ENCODE measurements around the gene CENPO.

Gene CENPO

GRCh38 chr2:24792874-24793760 is at the start of gene CENPO, which contains the start of gene PTRHD1:
Gene CENPO, plus strand, starts transcription at chr2:24793425. Its CDS starts 495 bp downstream, at chr2:24793920.
Gene PTRHD1, minus strand, starts transcription at chr2:24793391. Its CDS starts 14 bp downstream, at chr2:24793377.
- DNase-seq (ENCODE audit: low read depth) = peak; percentile 77

- DNase-seq (ENCODE audit: low read depth) = no peak
Measured at GRCh38 chr2:24743924-24744323, 49.3 kb upstream of the CENPO start.

DNA sequence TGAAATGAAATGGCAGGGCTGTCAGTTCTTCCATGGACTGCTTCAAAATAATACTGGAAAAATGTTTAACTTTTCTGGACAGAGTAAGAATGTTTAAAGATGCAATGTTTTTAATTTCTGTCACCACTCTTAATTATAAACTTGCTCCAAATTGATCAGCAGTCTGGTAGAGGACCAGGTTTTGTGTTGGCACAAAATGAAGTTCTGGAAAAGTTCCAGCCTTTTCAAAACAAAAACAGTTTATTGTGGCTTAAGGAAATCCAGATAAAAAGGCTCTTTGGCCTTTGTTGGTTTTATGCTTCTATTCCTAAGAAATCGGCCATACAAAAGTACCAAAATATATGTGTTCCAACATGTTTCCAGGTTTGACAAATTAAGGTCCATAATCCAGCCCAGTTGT is 48.9 kb upstream of the CENPO start:
- no peak for DNase-seq (ENCODE audit: low read depth)

DNA sequence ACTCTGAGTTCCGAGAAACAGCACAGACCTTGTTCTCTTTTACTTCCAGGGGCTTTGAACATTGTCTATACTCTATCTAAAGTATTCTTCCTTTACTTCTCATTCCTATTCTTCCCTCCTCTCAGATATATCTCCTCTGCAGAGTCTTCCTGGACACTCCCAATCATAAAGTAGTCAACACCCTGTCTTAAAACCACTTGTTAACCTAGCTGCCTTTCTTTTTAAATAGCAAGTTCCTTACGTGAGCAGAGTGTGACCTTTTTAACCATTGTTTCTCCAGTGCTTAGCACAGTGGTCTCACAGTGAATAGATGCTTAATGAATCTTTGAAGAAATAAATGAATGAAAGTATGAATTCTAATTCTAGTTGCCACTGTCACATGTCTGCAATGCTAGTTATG is 47.4 kb upstream of the CENPO start:
- DNase-seq (ENCODE audit: low read depth) = no peak

- no peak for DNase-seq (ENCODE audit: low read depth)
Measured at GRCh38 chr2:24747299-24747698, 45.9 kb upstream of the CENPO start.

GRCh38 chr2:24749069-24749691 is 44.0 kb upstream of the CENPO start:
- DNase-seq (ENCODE audit: low read depth) = no peak

- no peak for DNase-seq (ENCODE audit: low read depth)
Measured at GRCh38 chr2:24754985-24755705, 38.1 kb upstream of the CENPO start.

GRCh38 chr2:24756789-24757188 is 36.4 kb upstream of the CENPO start:
- DNase-seq (ENCODE audit: low read depth) = no peak

DNA sequence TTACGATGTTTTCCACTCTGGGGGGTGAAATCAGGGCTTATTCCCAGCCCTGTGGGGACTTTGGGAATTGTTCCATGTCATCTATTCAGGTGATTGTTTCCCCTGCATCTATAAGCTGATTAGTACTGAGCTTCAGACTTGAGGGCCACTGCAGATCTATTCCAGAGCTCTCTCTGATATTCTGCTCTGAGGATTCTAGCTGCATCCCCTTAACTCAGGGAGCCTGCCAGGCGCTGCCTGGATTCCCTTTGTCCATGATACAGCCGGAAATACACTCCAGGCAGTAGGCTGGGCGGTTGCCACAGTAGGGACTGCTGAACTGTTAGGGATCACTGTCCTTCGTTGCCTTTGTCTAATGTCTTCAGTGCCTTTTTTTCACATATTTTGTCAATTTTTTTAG is 31.4 kb upstream of the CENPO start:
- DNase-seq (ENCODE audit: low read depth) = no peak

DNA sequence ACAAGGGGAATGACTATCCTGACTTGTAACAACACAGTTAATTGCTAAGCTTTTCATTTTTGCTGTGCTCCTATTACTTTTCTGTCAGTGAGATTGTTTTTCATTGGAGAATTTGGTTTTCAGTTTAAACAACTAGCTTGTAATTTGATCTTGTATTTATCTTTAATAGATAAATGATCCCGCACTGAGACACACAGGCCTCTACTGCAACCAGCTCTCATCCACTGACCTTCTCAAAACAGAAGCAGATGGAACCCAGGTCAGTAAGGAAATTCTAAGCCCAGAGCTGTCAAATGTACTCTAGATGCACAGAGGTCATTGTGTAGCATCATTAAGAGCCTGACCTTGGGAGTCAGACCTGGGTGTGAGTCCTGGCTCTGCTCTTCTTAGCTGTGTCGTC is 30.7 kb upstream of the CENPO start:
- DNase-seq (ENCODE audit: low read depth) = no peak

GRCh38 chr2:24763843-24764242 is 29.4 kb upstream of the CENPO start:
- DNase-seq (ENCODE audit: low read depth) = no peak

DNA sequence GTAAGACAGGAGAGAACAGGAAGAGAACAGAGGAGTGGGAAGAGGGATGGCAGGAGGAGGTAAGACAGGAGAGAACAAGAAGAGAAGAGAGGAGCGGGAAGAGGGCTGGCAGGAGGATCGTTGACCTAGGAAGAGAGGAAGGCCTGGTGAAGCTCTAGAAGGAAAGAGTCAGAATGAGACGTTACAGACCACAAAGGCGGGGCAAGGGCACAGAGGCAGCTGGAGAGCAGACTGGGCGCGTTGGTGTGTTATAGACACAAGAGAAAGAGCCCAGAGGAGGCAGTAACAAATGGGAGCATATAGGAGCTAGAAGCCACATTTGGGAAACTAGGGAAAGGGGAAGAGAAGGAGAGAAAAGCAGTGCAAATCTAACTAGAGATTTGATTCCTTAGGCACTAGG is 26.6 kb upstream of the CENPO start:
- no peak for DNase-seq (ENCODE audit: low read depth)

DNA sequence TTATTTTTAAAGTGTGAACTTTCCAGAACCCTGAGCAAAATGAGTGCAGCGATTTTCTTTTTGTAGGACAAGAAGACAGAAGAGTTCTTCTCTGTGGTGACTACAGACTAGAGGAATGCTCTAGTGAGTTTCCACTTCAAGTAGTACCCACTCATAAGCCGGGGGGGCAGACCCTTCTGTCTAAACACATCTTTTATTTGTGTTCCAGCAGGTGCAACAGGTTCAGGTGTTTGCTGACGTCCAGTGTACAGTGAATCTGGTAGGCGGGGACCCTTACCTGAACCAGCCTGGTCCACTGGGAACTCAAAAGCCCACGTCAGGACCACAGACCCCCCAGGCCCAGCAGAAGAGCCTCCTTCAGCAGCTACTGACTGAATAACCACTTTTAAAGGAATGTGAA is 25.2 kb upstream of the CENPO start:
- DNase-seq (ENCODE audit: low read depth) = no peak

DNA sequence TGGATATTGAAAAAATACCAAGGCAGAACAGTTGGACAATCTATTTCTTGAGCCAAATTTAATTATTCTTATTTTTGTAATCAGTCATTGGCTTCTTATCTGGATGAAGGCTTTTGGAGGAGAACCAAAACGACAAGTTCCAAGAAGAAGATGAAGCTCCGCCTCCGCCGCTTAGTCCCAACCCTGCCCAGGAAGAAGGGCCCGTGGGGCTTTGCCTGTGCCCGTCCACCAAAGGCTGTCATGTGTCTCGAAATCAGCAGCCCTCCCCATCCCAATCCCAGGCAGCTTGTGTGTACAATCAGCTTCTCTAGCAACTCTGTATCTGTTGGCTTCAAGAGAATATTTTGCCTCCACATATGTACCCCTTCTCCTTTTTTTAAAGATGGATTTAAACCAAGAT is 24.6 kb upstream of the CENPO start:
- DNase-seq (ENCODE audit: low read depth) = no peak

- no peak for DNase-seq (ENCODE audit: low read depth)
Measured at GRCh38 chr2:24771061-24771460, 22.2 kb upstream of the CENPO start.

DNA sequence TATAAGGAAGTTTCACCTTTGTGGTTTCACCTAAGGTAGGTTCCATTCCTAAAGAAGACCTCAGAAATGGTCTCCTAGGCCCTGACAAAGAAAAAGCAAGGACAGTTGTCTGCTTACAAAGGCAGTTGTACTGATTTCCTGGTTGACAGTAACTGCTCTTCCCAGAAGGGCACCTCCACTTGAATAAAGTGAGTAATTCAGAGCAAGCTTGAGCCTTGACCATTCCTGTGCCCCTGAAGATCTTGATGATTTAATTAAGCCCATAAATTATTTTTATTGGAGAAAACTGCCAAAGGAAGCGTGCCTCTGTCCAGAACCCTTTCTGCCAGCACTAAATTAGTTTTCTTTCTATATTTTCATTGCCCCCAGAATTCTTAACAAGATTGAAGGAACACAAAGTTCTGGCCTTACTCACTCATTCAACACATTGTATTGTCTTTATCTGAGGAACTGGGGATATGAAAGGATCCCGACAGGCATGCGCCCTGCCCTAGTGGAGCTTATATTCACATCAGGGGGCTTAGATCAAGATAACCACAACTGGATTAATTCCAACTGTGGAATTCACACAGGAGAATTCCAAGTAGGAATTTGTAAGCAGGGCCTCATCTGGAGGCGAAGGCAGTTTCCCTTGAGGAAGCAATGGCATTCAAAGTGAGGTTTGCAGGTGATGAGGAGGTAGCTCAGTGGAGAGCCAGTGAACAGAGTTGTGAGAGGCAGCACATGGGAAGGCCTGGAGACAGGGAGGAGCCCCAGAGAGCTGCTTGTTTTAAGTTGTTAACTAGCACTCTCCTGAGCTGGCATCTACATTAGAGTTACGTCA is 21.2 kb upstream of the CENPO start:
- no peak for DNase-seq (ENCODE audit: low read depth)

DNA sequence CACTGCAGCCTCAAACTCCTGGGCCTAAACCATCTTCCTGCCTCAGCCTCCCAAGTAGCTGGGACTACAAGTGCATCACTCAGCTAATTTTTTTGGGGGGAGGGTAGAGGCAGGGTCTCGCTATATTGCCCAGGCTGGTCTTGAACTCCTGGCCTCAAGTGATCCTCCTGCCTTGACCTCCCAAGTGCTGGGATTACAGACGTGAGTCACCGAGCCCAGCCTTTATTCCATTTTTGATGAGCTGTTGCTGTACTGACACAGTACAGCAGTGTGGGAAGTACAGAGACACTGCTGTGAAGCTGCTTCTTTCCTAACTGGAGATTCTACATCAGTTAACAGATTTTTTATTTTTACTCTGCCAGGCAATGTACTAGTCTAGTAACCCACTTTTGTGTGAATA is 18.9 kb upstream of the CENPO start:
- DNase-seq (ENCODE audit: low read depth) = no peak

GRCh38 chr2:24779116-24779515 is 14.1 kb upstream of the CENPO start:
- DNase-seq (ENCODE audit: low read depth) = no peak

DNA sequence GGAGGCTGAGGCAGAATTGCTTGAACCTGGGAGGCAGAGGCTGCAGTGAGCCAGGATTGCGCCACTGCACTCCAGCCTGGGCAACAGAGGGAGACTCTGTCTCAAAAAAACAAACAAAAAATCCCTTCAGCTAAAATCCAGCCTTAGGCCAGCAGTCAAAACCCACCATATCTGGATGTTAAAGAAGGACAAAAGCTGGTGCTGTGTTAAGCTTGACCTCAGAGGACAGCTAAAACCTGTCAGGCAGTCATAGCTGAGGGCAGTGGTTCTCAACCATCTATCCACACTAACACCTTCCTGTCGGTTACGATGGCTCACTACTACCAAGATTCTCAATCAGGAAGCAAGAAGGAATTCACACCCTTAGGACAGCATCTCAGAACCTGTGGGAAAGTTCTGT is 9.6 kb upstream of the CENPO start:
- no peak for DNase-seq (ENCODE audit: low read depth)

DNA sequence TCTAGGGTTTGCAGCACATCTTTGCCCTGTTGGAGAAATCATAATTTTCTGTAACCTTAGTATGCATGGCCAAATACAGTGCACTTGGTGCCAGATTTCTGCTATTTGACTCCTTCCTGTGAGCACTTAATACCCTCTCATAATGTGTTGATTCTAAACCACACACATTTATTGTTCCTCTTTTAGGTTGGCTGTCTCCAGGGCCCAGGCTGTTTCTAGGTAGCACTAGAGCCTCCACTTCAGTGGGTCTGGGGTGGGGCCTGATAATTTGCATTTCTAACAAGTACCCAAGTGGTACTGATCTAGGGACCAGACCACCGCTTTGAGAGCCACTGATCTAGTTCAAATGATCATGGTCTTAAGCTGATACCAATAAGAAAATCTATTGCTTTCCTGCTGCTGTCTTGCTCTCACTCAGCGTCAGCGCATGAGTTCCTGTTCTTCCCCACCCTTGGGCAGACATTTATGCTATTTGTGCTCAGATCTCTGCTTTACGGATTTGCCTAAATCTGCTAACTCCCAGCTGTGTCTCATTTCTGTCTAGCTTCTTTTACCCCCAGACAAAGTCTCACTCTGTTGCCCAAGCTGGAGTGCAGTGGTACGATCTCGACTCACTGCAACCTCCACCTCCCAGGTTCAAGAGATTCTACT is 7.4 kb upstream of the CENPO start:
- DNase-seq (ENCODE audit: low read depth) = no peak

DNA sequence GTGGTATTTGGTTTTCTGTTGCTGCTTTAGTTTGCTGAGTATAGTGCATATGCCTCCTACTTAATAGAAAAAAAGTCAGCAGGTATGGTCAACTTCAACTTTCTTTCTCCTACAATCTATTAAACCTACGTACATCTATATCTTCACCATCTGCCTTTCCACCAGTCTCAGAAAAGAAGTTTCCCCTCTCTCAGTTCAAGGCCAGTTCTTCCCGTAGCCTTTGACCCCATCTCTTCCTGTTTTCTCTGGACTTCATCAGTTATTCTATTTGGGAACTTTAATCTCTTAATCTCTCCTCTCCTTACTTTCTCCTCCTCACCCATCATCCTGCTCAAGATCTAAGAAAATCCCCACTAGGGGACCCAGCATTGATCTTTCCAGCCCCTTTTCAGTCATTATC is 5.7 kb upstream of the CENPO start:
- no peak for DNase-seq (ENCODE audit: low read depth)

DNA sequence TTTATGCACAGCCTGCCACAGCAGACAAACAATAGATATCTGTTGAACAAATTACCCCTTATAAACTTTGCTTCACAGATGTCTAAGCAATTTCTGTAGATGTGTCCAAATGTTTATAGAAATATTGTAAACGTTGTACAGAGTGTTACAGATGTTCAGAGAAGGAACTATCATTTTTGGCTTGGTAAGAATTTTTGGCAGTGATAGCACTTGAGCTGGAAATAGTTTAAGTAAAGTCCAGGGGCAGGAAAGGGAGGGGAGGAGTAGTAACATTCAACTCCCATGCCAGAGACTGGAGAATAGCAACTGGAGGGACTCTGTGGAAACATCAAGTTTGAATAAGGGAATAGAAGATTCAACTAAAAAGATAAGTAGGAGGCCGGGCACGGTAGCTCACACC is 4.4 kb upstream of the CENPO start:
- DNase-seq (ENCODE audit: low read depth) = no peak

Data from GM04503 (cell line).